Glutamatergic neuron (in vitro differentiated cells): ENCODE data around the gene CAP2. TPM values are rescaled to one million over a fixed set of nuclear protein-coding genes. Genes with fewer than 3 reads are reported as not detected.
"Not testable (repeated sequence)": the region's sequence is repeated elsewhere in the genome, so short reads cannot be mapped to it uniquely, and the experiment has no call there.

Experiments used
- DNase-seq: peaks from one replicate; pipeline ENCODE4 v3.0.0; 2022
- H3K27ac Mint-ChIP-seq: one replicate; pipeline ENCODE4 v1.8.0; 2020; ENCODE audit warnings: mild to moderate bottlenecking, mixed read lengths, inconsistent platforms; ENCODE audit not compliant: unreplicated experiment
- H3K27me3 Mint-ChIP-seq: one replicate; pipeline ENCODE4 v1.8.0; 2020; ENCODE audit warnings: mild to moderate bottlenecking, moderate library complexity, mixed read lengths, inconsistent platforms; ENCODE audit not compliant: unreplicated experiment
- H3K36me3 Mint-ChIP-seq: one replicate; pipeline ENCODE4 v1.8.0; 2020; ENCODE audit warnings: mild to moderate bottlenecking, mixed read lengths, inconsistent platforms; ENCODE audit not compliant: unreplicated experiment
- H3K4me1 Mint-ChIP-seq: one replicate; pipeline ENCODE4 v1.8.0; 2020; ENCODE audit warnings: mild to moderate bottlenecking, low read depth, mixed read lengths, inconsistent platforms; ENCODE audit not compliant: unreplicated experiment
- H3K4me3 Mint-ChIP-seq: one replicate; pipeline ENCODE4 v1.8.0; 2020; ENCODE audit warnings: mild to moderate bottlenecking, mixed read lengths, inconsistent platforms; ENCODE audit not compliant: unreplicated experiment
- H3K9me3 Mint-ChIP-seq: one replicate; pipeline ENCODE4 v1.8.0; 2020; ENCODE audit warnings: mild to moderate bottlenecking, moderate library complexity, mixed read lengths, inconsistent platforms; ENCODE audit not compliant: unreplicated experiment
- total RNA-seq: library from RNA; stranded (reverse); fragmentation: NEBNext Ultra II Directional; extraction: Animal tissue kit (Norgen Biotek cat#: 25700); gene quantifications from one replicate; pipeline ENCODE4 v1.2.1, GENCODE V29; 2021; ENCODE audit not compliant: unreplicated experiment
- TF ChIP-seq, protein P1 (sequence below): fragments of 200-600 bp; sonication (generic); IDR thresholded peaks from one replicate; pipeline ENCODE4 v1.5.0; 2021; ENCODE audit not compliant: partially characterized antibody, unreplicated experiment

The CAP2 gene
- total RNA-seq, 1 donor from 2014 or later, result 24.4 TPM

DNA sequence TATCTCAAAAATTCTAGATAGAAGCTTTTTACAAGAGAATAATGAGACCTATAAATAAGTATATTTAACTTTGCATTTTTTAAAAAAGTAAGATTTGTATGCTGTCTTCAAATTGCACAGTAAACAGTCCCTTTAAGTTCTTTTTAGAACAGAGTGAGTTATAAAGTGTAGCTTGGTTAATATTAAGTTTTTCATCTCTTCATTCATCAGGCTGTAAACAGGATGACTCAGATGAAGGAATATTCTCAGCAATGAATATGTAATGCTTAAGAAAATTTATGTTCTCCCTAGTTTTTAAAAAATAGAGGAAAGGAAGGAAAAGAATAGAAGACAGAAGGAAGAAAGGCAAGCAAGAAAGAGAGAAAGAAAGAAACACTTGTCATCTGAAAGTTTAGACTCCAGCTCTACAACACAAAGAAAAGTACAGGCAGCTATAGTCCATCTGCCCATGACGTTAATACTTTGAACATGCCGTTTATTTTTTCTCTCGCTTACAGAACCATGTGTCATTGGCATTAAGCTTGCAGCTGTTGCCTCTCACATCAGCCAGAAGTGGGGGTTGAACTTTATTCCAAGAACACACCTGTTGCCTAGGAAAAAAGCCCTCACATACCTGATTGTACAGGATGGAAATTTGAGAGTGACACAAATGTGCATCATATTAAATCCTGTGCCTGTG is 36.1 kb downstream of the CAP2 start:
- peaks cover 2% of the 10 kb centered on the region for H3K27me3 Mint-ChIP-seq
- H3K27ac Mint-ChIP-seq, result no peak overlapping the region
- TF ChIP-seq, protein P1, sequence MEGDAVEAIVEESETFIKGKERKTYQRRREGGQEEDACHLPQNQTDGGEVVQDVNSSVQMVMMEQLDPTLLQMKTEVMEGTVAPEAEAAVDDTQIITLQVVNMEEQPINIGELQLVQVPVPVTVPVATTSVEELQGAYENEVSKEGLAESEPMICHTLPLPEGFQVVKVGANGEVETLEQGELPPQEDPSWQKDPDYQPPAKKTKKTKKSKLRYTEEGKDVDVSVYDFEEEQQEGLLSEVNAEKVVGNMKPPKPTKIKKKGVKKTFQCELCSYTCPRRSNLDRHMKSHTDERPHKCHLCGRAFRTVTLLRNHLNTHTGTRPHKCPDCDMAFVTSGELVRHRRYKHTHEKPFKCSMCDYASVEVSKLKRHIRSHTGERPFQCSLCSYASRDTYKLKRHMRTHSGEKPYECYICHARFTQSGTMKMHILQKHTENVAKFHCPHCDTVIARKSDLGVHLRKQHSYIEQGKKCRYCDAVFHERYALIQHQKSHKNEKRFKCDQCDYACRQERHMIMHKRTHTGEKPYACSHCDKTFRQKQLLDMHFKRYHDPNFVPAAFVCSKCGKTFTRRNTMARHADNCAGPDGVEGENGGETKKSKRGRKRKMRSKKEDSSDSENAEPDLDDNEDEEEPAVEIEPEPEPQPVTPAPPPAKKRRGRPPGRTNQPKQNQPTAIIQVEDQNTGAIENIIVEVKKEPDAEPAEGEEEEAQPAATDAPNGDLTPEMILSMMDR, result no peak
- H3K4me1 Mint-ChIP-seq, result peaks cover 2% of the 10 kb centered on the region
- no peak overlapping the region for H3K4me3 Mint-ChIP-seq
- peaks cover 5% of the 10 kb centered on the region for H3K36me3 Mint-ChIP-seq
- DNase-seq, result no peak
- no peaks in the 10 kb centered on the region for H3K9me3 Mint-ChIP-seq

DNA sequence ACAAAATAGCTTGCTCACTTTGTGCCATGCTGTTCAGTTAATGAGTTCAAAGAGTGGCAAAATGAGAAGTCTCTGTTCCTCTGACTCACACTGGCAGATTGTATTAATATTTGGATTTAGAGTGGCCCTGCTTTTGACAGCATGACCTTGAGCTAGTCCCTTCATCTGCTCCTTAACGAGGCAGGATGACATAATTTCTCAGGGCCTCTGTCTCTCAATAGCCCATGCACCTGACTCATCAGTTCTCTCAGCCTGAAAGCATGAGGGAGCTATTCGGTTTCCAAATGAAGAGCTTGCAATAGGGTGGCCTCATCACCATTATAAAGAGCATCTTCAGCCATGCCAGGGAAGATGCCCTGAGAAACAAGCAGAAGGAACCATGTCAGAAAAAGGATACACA is 38.2 kb downstream of the CAP2 start:
- Mint-ChIP-seq H3K9me3 (no peaks in the 10 kb centered on the region), H3K27ac (no peak overlapping the region), H3K36me3 (peaks cover 13% of the 10 kb centered on the region), H3K4me3 (no peak overlapping the region), H3K27me3 (peaks cover 2% of the 10 kb centered on the region), H3K4me1 (peaks cover 2% of the 10 kb centered on the region)
- DNase-seq, result no peak
- TF ChIP-seq, protein P1, result no peak

DNA sequence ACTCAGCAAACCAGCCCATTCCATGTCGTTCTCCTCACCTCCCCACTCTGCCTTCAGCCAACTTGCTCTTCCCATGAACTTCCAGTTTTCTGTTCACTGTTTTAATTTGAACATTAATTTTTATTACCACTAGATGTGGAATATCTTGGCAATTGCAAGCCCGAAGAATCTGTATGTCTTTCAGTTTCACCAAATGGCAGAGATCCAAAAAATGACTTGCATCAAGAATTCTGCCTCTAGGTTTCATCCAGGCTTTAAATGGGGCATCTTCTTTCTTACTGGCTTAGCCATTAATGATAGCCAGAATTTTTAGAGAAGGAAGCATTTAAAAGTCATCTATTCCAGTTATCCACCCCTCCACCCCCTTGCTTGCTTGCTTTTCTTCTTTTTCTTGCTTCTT is 39.0 kb downstream of the CAP2 start:
- Mint-ChIP-seq H3K4me1 (peaks cover 2% of the 10 kb centered on the region), H3K27ac (no peak overlapping the region), H3K36me3 (peaks cover 11% of the 10 kb centered on the region), H3K27me3 (peaks cover 2% of the 10 kb centered on the region), H3K4me3 (no peak overlapping the region), H3K9me3 (peaks cover 3% of the 10 kb centered on the region)
- TF ChIP-seq, protein P1, result no peak
- no peak for DNase-seq

DNA sequence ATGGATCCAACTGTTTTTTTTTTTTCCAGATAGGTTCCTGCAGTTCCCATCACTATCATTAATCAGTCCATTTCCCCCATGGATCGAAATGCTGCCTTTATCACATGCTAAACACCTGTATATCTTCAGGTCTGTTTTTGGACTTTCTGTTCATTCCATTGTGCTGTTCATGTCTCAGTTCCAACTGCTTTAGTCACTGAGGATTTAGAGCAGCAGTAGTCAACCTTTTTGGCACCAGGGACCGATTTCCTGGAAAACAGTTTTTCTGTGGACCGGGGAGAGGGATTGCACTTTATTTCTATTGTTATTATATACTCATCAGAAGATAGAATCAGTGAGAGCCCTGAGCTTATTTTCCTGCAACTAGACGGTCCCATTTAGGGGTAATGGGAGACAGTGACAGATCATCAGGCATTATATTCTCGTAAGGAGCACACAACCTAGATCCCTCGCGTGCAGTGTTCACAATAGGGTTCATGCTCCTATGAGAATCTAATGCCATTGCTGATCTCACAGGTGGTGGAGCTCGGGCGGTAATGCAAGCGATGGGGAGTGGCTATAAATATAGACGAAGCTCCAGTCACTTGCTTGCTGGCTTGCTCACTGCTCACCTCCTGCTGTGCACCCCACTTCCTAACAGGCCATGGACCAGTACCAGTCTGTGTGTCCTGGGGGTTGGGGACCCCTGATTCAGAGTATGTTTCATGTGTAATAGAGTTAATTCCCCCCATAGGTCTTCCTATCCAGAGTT is 46.0 kb downstream of the CAP2 start:
- H3K4me3 Mint-ChIP-seq, result no peak overlapping the region
- no peaks in the 10 kb centered on the region for H3K4me1 Mint-ChIP-seq
- TF ChIP-seq, protein P1, result no peak
- no peaks in the 10 kb centered on the region for H3K27me3 Mint-ChIP-seq
- H3K27ac Mint-ChIP-seq, result no peak overlapping the region
- H3K9me3 Mint-ChIP-seq, result peaks cover 4% of the 10 kb centered on the region
- DNase-seq, result no peak
- H3K36me3 Mint-ChIP-seq, result peaks cover 14% of the 10 kb centered on the region

DNA sequence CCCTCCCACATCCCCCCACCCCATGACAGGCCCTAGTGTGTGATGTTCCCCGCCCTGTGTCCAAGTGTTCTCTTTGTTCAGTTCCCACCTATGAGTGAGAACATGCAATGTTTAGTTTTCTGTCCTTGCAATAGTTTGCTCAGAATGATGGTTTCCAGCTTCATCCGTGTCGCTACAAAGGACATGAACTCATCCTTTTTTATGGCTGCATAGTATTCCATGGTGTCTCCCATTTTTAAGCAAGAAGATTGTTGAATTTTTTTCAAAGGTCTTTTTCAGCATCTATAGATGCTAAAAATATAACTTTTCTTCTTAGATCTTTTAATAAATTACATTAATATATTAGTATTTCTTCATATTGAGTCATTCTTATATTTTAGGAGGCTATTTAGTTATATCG is 47.4 kb downstream of the CAP2 start:
- not testable (repeated sequence) for DNase-seq, H3K4me1 Mint-ChIP-seq, H3K27me3 Mint-ChIP-seq, H3K9me3 Mint-ChIP-seq, H3K27ac Mint-ChIP-seq, H3K4me3 Mint-ChIP-seq
- peaks cover 12% of the 10 kb centered on the region for H3K36me3 Mint-ChIP-seq
